ENCODE measurements around the gene MRPS10.
"Not testable (repeated sequence)": the region's sequence is repeated elsewhere in the genome, so short reads cannot be mapped to it uniquely, and the experiment has no call there.

MRPS10 gene

DNA sequence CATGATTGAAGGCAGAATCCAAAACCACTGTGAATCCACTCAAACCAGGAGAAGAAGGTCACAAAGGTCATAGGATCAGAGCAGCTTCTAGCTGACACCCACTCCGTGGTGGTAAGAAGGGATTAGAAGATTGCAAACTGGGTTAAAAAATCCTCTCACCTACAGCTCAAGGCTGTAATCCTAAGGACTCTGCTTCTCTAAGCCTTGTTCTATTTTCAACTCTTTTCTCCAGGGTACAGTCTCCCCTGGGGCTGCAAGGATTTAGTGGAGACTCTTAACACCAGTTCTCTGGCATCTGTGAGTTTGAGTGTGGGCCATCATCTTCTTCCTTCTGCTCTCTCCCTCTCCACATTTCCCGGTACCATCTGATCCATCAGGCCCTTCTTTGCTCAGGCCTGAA lies 44.6 kb downstream of the MRPS10 start, which contains the start of gene GUCA1A:
GUCA1A (plus strand) TSS at position 264 of the 400 bp plus-strand sequence. CDS start 250 bp downstream, outside the sequence.
- DNase-seq, result no peak

DNA sequence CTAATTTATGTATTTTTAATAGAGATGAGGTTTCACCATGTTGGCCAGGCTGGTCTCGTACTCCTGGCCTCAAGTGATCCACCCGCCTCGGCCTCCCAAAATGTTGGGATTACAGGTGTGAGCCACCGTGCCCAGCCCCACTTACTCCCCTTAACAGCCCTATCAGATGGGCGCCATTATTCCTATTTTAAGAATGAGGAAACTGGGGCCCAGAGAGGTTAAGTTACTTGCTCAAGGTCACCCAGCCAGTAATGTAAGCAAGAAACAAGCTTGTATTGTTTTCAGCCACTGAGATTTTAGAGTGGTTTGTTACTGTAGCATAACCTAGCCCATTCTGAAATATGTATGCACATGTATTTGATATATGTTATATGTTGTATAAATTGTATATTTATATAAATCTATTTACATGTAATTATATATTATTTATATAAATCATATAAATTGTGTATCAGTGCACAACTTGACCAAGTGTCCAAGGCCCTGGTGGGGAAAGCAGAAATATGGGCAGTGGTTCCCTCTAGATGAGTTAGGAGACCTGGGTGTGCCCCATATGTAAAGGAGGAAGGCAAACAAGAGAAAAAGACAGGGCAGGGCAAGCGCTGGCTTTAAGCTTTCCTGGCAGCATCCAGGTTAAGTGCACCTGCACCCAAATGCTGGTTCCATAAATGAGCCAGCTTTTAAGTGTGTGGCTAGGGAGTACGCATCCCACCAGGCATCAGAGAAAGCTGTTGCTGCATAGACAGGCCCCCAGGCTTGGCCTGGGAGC lies 45.7 kb downstream of the MRPS10 start:
- DNase-seq, result peak; percentile 59

GRCh38 chr6:42169780-42170179 lies 47.9 kb downstream of the MRPS10 start:
- DNase-seq, result not testable (repeated sequence)

GRCh38 chr6:42168650-42169049 lies 49.0 kb downstream of the MRPS10 start:
- peak; percentile 25 for DNase-seq

GRCh38 chr6:42166444-42167141 lies 51.1 kb downstream of the MRPS10 start:
- DNase-seq, result peak; percentile 95

DNA sequence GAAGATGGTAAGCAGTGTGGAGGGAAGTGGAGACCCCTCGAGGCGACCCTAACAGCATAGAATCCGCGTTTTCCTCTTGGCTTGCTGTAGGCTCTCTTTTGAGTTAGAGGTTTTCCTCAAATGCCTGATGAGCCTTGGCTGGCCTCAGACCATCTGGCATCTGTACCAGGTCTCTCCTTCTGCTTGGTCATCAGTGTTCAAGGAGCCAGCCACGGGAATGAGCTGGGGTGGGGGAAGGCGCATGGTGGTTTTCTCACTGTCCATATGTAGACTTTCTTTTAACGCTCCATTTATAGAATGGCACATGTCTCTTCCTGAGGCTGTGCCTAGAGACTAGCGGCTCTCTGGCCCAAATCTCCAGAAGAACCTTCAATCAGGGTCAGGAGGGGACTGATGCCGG lies 52.6 kb downstream of the MRPS10 start:
- DNase-seq, result no peak

- DNase-seq, result peak; percentile 15
Observed at GRCh38 chr6:42163981-42164380, 53.7 kb downstream of the MRPS10 start.

DNA sequence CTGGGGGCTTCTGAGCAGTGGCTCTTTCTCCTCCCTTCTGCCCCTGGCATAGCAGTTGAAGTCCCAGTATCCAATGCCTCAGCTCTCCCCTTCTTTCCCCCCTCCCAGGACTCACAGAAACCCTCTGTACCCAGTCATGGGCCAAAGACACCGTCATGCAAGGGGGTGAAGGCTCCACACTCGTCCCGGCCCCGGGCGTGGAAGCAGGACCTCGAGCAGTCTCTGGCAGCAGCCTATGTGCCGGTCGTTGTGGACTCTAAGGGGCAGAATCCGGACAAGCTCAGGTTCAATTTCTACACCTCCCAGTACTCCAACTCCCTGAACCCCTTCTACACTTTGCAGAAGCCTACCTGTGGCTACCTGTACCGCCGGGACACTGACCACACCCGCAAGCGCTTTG lies 54.8 kb downstream of the MRPS10 start:
- no peak for DNase-seq

- DNase-seq, result no peak
Observed at GRCh38 chr6:42162384-42162783, 55.3 kb downstream of the MRPS10 start.

- DNase-seq, result peak; percentile 39
Observed at GRCh38 chr6:42159431-42160024, 58.1 kb downstream of the MRPS10 start.

DNA sequence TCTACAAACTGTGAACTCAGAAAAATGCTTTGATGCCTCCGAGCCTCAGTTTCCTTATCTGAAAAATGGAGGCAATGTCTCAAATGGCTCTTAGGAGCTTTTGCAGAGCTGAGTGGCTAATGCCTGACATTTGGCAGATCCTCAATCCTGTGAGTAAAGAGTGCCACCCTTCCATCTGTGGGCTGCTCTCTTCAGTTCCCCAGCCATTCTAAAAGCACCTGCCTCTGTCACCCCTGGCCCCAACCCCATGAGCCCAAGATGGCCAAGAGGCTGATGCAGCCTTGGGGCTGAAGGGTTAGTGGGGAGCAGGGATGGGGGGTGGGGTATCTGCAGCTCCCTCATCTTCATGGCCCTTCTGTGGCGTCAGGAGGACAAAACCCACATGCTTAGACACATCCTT lies 59.0 kb downstream of the MRPS10 start:
- DNase-seq, result no peak

- no peak for DNase-seq
Observed at GRCh38 chr6:42158011-42158410, 59.6 kb downstream of the MRPS10 start.

All from NCI-H69 (cell line).